Lung (tissue), 12 donors: ENCODE measurements around the gene NAIF1. TPM values are rescaled to one million over a fixed set of nuclear protein-coding genes. Genes with fewer than 3 reads are reported as not detected.
"Not testable (repeated sequence)": the region's sequence is repeated elsewhere in the genome, so short reads cannot be mapped to it uniquely, and the experiment has no call there.

ENCODE experiments used
- ATAC-seq: fragments of 200-7000 bp; cut with Tn5 transposase; one replicate; pipeline ENCODE4 v1.9.1; 2020; ENCODE audit warnings: moderate number of reproducible peaks; ENCODE audit not compliant: insufficient read depth, low FRiP score
- DNase-seq, 3 donors: peaks; one replicate each; pipeline ENCODE4 v3.0.0-alpha.2; 2013 to 2017
- H3K27ac ChIP-seq, 2 donors: one replicate each; pipeline ENCODE4 v1.5.1; 2013; ENCODE audit warnings: mild to moderate bottlenecking in 2 of 2, moderate library complexity in 2 of 2, control low read depth in 1 of 2, inconsistent platforms in 1 of 2, low read depth in 1 of 2, low read length in 1 of 2
- H3K27me3 ChIP-seq, 3 donors: one replicate each; pipeline ENCODE4 v1.5.1; 2013; ENCODE audit warnings: low read length in 2 of 3; ENCODE audit not compliant: control insufficient read depth in 3 of 3, insufficient read depth in 3 of 3
- H3K36me3 ChIP-seq, 4 donors: one replicate each; pipeline ENCODE4 v1.5.1; 2013; ENCODE audit warnings: low read length in 4 of 4, mild to moderate bottlenecking in 1 of 4, moderate library complexity in 1 of 4; ENCODE audit not compliant: control insufficient read depth in 4 of 4, insufficient read depth in 4 of 4
- H3K4me1 ChIP-seq, 5 donors: one replicate each; pipeline ENCODE4 v1.5.1; 2013; ENCODE audit warnings: low read length in 5 of 5, mild to moderate bottlenecking in 2 of 5, moderate library complexity in 1 of 5; ENCODE audit not compliant: control insufficient read depth in 5 of 5, insufficient read depth in 5 of 5
- H3K4me3 ChIP-seq: one replicate; pipeline ENCODE4 v1.5.1; 2013; ENCODE audit warnings: mild to moderate bottlenecking, control low read depth, moderate library complexity
- H3K9ac ChIP-seq, 2 donors: one replicate each; pipeline ENCODE4 v1.5.1; 2013; ENCODE audit warnings: low read length in 2 of 2, control low read depth in 1 of 2; ENCODE audit not compliant: insufficient read depth in 1 of 2
- H3K9me3 ChIP-seq, 4 donors: one replicate each; pipeline ENCODE4 v1.5.1; 2013; ENCODE audit warnings: low read length in 3 of 4, mild to moderate bottlenecking in 1 of 4, moderate library complexity in 1 of 4; ENCODE audit not compliant: control insufficient read depth in 4 of 4, insufficient read depth in 3 of 4
- CTCF ChIP-seq: IDR thresholded peaks from 2 replicates; pipeline ENCODE4 v1.5.1; 2012; ENCODE audit warnings: mild to moderate bottlenecking; ENCODE audit errors: control extremely low read depth, extremely low read depth
- WGBS, 2 donors: extraction: QIAGEN DNeasy Blood & Tissue Kit; methylation state at CpG; one replicate each; pipeline ENCODE4 v1.1.7; 2013; 5-methylcytosine and 5-hydroxymethylcytosine counted together
- polyA plus RNA-seq, 2 donors: library from polyadenylated mRNA; stranded (reverse); fragments of 200-250 nt; gene quantifications; one replicate each; pipeline ENCODE4 v1.2.1, GENCODE V29; 2013
- total RNA-seq, 2 donors: library from RNA; depleted of rRNA in 1 of 2; stranded (reverse); fragments of >200 nt in 1 of 2; gene quantifications; one replicate each; pipeline ENCODE4 v1.2.1, GENCODE V29; 2014 to 2021
- donor health status: control.
- donor health status: control.
- donor health status: Bipolar disorder and iron deficiency.
- donor health status: healthy.
- donor health status: DM: yes; HTN: yes; CAD: no.

NAIF1 gene
- total and polyA plus RNA-seq, 4 donors, result 7.2 to 9.4 (median 8.8) TPM

GRCh38 chr9:128115187-128116103, 48.3 kb upstream of the NAIF1 start:
- Histone ChIP-seq H3K36me3 (peaks cover 0 to 6% (median 0%) of the 10 kb centered on the region in 4 donors), H3K27me3 (no peaks in the 10 kb centered on the region), H3K4me1 (peaks cover 0 to 7% (median 0%) of the 10 kb centered on the region in 5 donors), H3K9me3 (peaks cover 0 to 3% (median 0%) of the 10 kb centered on the region in 4 donors), H3K27ac (no peak overlapping the region), H3K4me3 (no peak overlapping the region), H3K9ac (no peak overlapping the region)
- WGBS, 2 donors, result 82 to 85% methylated on average over 26 of the region's 26 CpGs
- no peak for ATAC-seq
- TF ChIP-seq CTCF, result no peak
- DNase-seq, result peak in 1 of 3 donors; percentile 47

GRCh38 chr9:128114326-128115186, 47.4 kb upstream of the NAIF1 start:
- Histone ChIP-seq H3K27me3 (no peaks in the 10 kb centered on the region), H3K4me1 (peaks cover 0 to 7% (median 0%) of the 10 kb centered on the region in 5 donors), H3K4me3 (no peak overlapping the region), H3K27ac (no peak overlapping the region), H3K36me3 (peaks cover 0 to 2% (median under 1%) of the 10 kb centered on the region in 4 donors), H3K9me3 (peaks cover 0 to 3% (median 0%) of the 10 kb centered on the region in 4 donors), H3K9ac (no peak overlapping the region)
- DNase-seq (no peak), ATAC-seq (no peak)
- no peak for TF ChIP-seq CTCF
- 86 to 94% methylated on average over 24 to 29 of the region's 29 CpGs for WGBS, 2 donors

- H3K27ac ChIP-seq, result no peak overlapping the region
- no peak for TF ChIP-seq CTCF
- 92 to 96% methylated on average over 11 to 12 of the region's 12 CpGs for WGBS, 2 donors
- peaks cover 0 to 7% (median 0%) of the 10 kb centered on the region in 5 donors for H3K4me1 ChIP-seq
- H3K9me3 ChIP-seq, result peaks cover 0 to 3% (median 0%) of the 10 kb centered on the region in 4 donors
- no peak for ATAC-seq
- DNase-seq, result no peak
- peaks cover 0 to 6% (median 2%) of the 10 kb centered on the region in 4 donors for H3K36me3 ChIP-seq
- H3K9ac ChIP-seq, result no peak overlapping the region
- H3K27me3 ChIP-seq, result no peaks in the 10 kb centered on the region
- H3K4me3 ChIP-seq, result no peak overlapping the region
Observed at GRCh38 chr9:128113526-128114325, 46.6 kb upstream of the NAIF1 start.

- not testable (repeated sequence) for H3K9me3 ChIP-seq, H3K4me3 ChIP-seq, H3K27ac ChIP-seq, H3K27me3 ChIP-seq, DNase-seq, H3K9ac ChIP-seq, ATAC-seq, H3K4me1 ChIP-seq
- WGBS, 2 donors, result 85 to 91% methylated on average over 12 of the region's 12 CpGs
- H3K36me3 ChIP-seq, result peaks cover 3 to 25% (median 12%) of the 10 kb centered on the region in 4 donors
Observed at GRCh38 chr9:128111726-128112125, 44.6 kb upstream of the NAIF1 start.
